Bronchus fibroblast of lung (primary cell): ENCODE measurements around the gene PIH1D1. TPM values are rescaled to one million over a fixed set of nuclear protein-coding genes. Genes with fewer than 3 reads are reported as not detected.

Experiments
- total RNA-seq: library from RNA; depleted of rRNA; stranded (reverse); fragments of >200 nt; gene quantifications from 2 replicates; pipeline ENCODE4 v1.2.3, GENCODE V29; 2015

PIH1D1 gene
- 103 TPM in 2 replicates for total RNA-seq

GRCh38 chr19:49451430-49452181 is at the start of gene PIH1D1:
Gene PIH1D1 (minus strand): TSS chr19:49451814. CDS start chr19:49451574, 240 bp downstream.

GRCh38 chr19:49487277-49488045 is 35.8 kb upstream of the PIH1D1 start, which contains the start of gene RPL13A:
Gene RPL13A (plus strand): TSS chr19:49487608. CDS start chr19:49487630, 22 bp downstream.

GRCh38 chr19:49473868-49474541 is 22.4 kb upstream of the PIH1D1 start, which contains the start of gene FLT3LG:
Gene FLT3LG (plus strand): TSS chr19:49474215. CDS start chr19:49474640, 425 bp downstream.

GRCh38 chr19:49453013-49453756 is 1.6 kb upstream of the PIH1D1 start, which contains the start of gene ALDH16A1:
Gene ALDH16A1 (plus strand): TSS chr19:49453225. CDS start chr19:49453332, 107 bp downstream.

GRCh38 chr19:49441210-49441959 is 10.2 kb downstream of the PIH1D1 start, which contains the start of gene SLC17A7:
Gene SLC17A7 (minus strand): TSS chr19:49441527. CDS start chr19:49441379, 148 bp downstream.

GRCh38 chr19:49425178-49425577 is 26.4 kb downstream of the PIH1D1 start, which contains the start of gene GFY:
Gene GFY (plus strand): TSS chr19:49425388. CDS start chr19:49426431, 1,043 bp downstream.

GRCh38 chr19:49423071-49423984 is 28.3 kb downstream of the PIH1D1 start, which contains the start of gene PTH2:
Gene PTH2 (minus strand): TSS chr19:49423441. CDS start chr19:49423339, 102 bp downstream.

Other genes with a start within 250 kb of the PIH1D1 start
- gene SLC6A16, start 126.6 kb downstream of the PIH1D1 start, total RNA-seq = 0.59 TPM in 1 of 2 replicates, not detected in the other
- gene CD37, start 116.4 kb downstream of the PIH1D1 start, total RNA-seq = not detected in 2 replicates
- 47.9 and 49.4 TPM in 2 replicates for gene TEAD2, start 89.4 kb downstream of the PIH1D1 start, total RNA-seq
- gene DKKL1, start 87.9 kb downstream of the PIH1D1 start, total RNA-seq = 1.3 and 2.2 TPM in 2 replicates
- gene KASH5, start 63.6 kb downstream of the PIH1D1 start, total RNA-seq = not detected in 2 replicates
- gene PTH2, start 28.4 kb downstream of the PIH1D1 start, total RNA-seq = not detected in 2 replicates
- not detected in 2 replicates for gene GFY, start 26.4 kb downstream of the PIH1D1 start, total RNA-seq
- gene SLC17A7, start 10.3 kb downstream of the PIH1D1 start, total RNA-seq = not detected in 2 replicates
- 34.3 and 37.2 TPM in 2 replicates for gene ALDH16A1, start 1.4 kb upstream of the PIH1D1 start, total RNA-seq
- 2.4 and 5.6 TPM in 2 replicates for gene FLT3LG, start 22.4 kb upstream of the PIH1D1 start, total RNA-seq
- 3,580 and 3,841 TPM in 2 replicates for gene RPL13A, start 35.8 kb upstream of the PIH1D1 start, total RNA-seq
- gene RPS11, start 44.6 kb upstream of the PIH1D1 start, total RNA-seq = 3,922 and 4,879 TPM in 2 replicates
- gene FCGRT, start 60.8 kb upstream of the PIH1D1 start, total RNA-seq = 38.0 and 39.7 TPM in 2 replicates
- gene RCN3, start 76.2 kb upstream of the PIH1D1 start, total RNA-seq = 191 and 235 TPM in 2 replicates
- gene NOSIP, start 128.7 kb upstream of the PIH1D1 start, total RNA-seq = 90.1 and 98.2 TPM in 2 replicates
- 0.30 and 0.84 TPM in 2 replicates for gene PRRG2, start 129.5 kb upstream of the PIH1D1 start, total RNA-seq
- gene PRR12, start 139.4 kb upstream of the PIH1D1 start, total RNA-seq = 4.9 and 6.2 TPM in 2 replicates
- gene RRAS, start 188.3 kb upstream of the PIH1D1 start, total RNA-seq = 64.7 and 94.1 TPM in 2 replicates
- gene SCAF1, start 190.4 kb upstream of the PIH1D1 start, total RNA-seq = 28.4 and 28.6 TPM in 2 replicates
- gene IRF3, start 214.0 kb upstream of the PIH1D1 start, total RNA-seq = 94.8 and 99.3 TPM in 2 replicates
- gene BCL2L12, start 214.1 kb upstream of the PIH1D1 start, total RNA-seq = 35.8 and 37.2 TPM in 2 replicates
- gene PRMT1, start 225.5 kb upstream of the PIH1D1 start, total RNA-seq = 389 and 416 TPM in 2 replicates
- gene ADM5, start 237.8 kb upstream of the PIH1D1 start, total RNA-seq = 0.67 and 0.74 TPM in 2 replicates
- gene CPT1C, start 239.3 kb upstream of the PIH1D1 start, total RNA-seq = 17.7 and 19.3 TPM in 2 replicates